Gastrocnemius medialis (tissue), 4 donors: ENCODE measurements around the gene TAS2R31. TPM values are rescaled to one million over a fixed set of nuclear protein-coding genes. Genes with fewer than 3 reads are reported as not detected.
A peak's percentile ranks its signal among the peaks of the same experiment; 100 is the strongest.
"Not testable (repeated sequence)": the region's sequence is repeated elsewhere in the genome, so short reads cannot be mapped to it uniquely, and the experiment has no call there.

Source experiments
- ATAC-seq, 2 donors: fragments of 150-250 bp; one replicate each; pipeline ENCODE4 v1.9.1; 2016
- DNase-seq, 2 donors: peaks; one replicate each; pipeline ENCODE4 v3.0.0-alpha.2; 2019
- H3K27ac ChIP-seq, 4 donors: fragments of 200-600 bp; sonication (generic); 1 replicate in 1 of 4; 2 replicates in 3 of 4; pipeline ENCODE4 v1.5.1; 2016 to 2018; ENCODE audit warnings: mild to moderate bottlenecking in 2 of 4, moderate library complexity in 1 of 4
- H3K27me3 ChIP-seq, 3 donors: fragments of 200-600 bp; sonication (generic) in 2 of 3; 1 replicate in 1 of 3; 2 replicates in 2 of 3; pipeline versions ENCODE4 v1.5.1 to v1.6.0; 2016 to 2019; ENCODE audit warnings: mild to moderate bottlenecking in 1 of 3, moderate library complexity in 1 of 3
- H3K36me3 ChIP-seq, 2 donors: fragments of 200-600 bp; sonication (generic) in 1 of 2; one replicate each; pipeline ENCODE4 v1.5.1; 2017 to 2018
- H3K4me1 ChIP-seq, 2 donors: fragments of 200-600 bp; sonication (generic) in 1 of 2; one replicate each; pipeline ENCODE4 v1.5.1; 2016 to 2017; ENCODE audit warnings: mild to moderate bottlenecking in 2 of 2
- H3K4me3 ChIP-seq, 4 donors: fragments of 200-600 bp; sonication (generic) in 3 of 4; 1 replicate in 1 of 4; 2 replicates in 3 of 4; pipeline ENCODE4 v1.5.1; 2016 to 2019; ENCODE audit warnings: mild to moderate bottlenecking in 2 of 4
- H3K9me3 ChIP-seq, 3 donors: fragments of 200-600 bp; sonication (generic) in 2 of 3; 1 replicate in 1 of 3; 2 replicates in 2 of 3; pipeline ENCODE4 v1.5.1; 2016 to 2019
- CTCF ChIP-seq, 5 experiments: fragments of 450-650 bp in 3 of 5; fragments of 200-600 bp in 2 of 5; sonication (generic) in 2 of 5; IDR thresholded peaks in 4 of 5; conservative IDR thresholded peaks in 1 of 5; 1 replicate in 4 of 5; 2 replicates in 1 of 5; pipeline ENCODE4 v1.5.1; 2016 to 2019; ENCODE audit warnings: antibody characterized with exemption in 5 of 5, mild to moderate bottlenecking in 3 of 5, moderate library complexity in 3 of 5
- POLR2A ChIP-seq, 2 donors: fragments of 450-650 bp; IDR thresholded peaks; one replicate each; pipeline ENCODE4 v1.6.1; 2017; ENCODE audit warnings: antibody characterized with exemption in 2 of 2, mild to moderate bottlenecking in 2 of 2, moderate library complexity in 2 of 2
- in situ Hi-C, 4 donors: fragments of 200-750 bp; cut with MboI; loops; one replicate each; pipeline versions ENCODE4 v1.15.0 to v1.8.0; 2017; ENCODE audit warnings: low sequenced_read_pairs in 4 of 4
- intact Hi-C: fragments of 100-400 bp; cut with DNase I; formaldehyde crosslinking; loops from one replicate; pipeline ENCODE4 v1.15.1; 2023; ENCODE audit warnings: low total_unique reads
- total RNA-seq, 4 donors: library from RNA; depleted of rRNA; stranded (reverse); fragments of >200 nt; gene quantifications; one replicate each; pipeline versions ENCODE4 v1.1.0 to v1.2.3, GENCODE V29; 2016

TAS2R31 gene
- total RNA-seq, 4 donors from 2014 or later = 3.5 to 3.6 TPM; not detected in 2

GRCh38 chr12:11070999-11071398, 39.8 kb upstream of the TAS2R31 start:
- Histone ChIP-seq H3K27ac (no peak overlapping the region), H3K4me3 (no peak overlapping the region), H3K27me3 (no peaks in the 10 kb centered on the region), H3K36me3 (no peaks in the 10 kb centered on the region), H3K9me3 (no peaks in the 10 kb centered on the region), H3K4me1 (peaks cover 0 to 13% of the 10 kb centered on the region in 2 donors)
- TF ChIP-seq CTCF (IDR thresholded peaks at IDR 0.05 in 4 of 5, conservative IDR thresholded peaks at IDR 0.05 in 1 of 5) (no peak), POLR2A (IDR thresholded peaks at IDR 0.05) (no peak)
- no peak for ATAC-seq
- DNase-seq = no peak
- intact Hi-C loops (loop anchor here (5.0 kb wide), 1 partner anchor 54 kb away; no protein-coding TSS in a partner anchor), in situ Hi-C loops (no loop called here)

GRCh38 chr12:11069854-11070365, 38.7 kb upstream of the TAS2R31 start:
- Histone ChIP-seq H3K36me3 (no peaks in the 10 kb centered on the region), H3K27ac (no peak overlapping the region), H3K9me3 (no peaks in the 10 kb centered on the region), H3K27me3 (no peaks in the 10 kb centered on the region), H3K4me3 (no peak overlapping the region), H3K4me1 (peaks cover 0 to 13% of the 10 kb centered on the region in 2 donors)
- ATAC-seq (peak in 1 of 2 donors; percentile 45), DNase-seq (no peak)
- in situ Hi-C loops (no loop called here), intact Hi-C loops (loop anchor here (5.0 kb wide), 1 partner anchor 53 kb away; no protein-coding TSS in a partner anchor)
- TF ChIP-seq CTCF (IDR thresholded peaks at IDR 0.05 in 4 of 5, conservative IDR thresholded peaks at IDR 0.05 in 1 of 5) (no peak), POLR2A (IDR thresholded peaks at IDR 0.05) (no peak)

GRCh38 chr12:11067514-11067913, 36.3 kb upstream of the TAS2R31 start:
- no peak overlapping the region for H3K27ac ChIP-seq
- intact Hi-C loops = no loop called here
- peak in 1 of 2 donors; percentile 84 for ATAC-seq
- H3K4me3 ChIP-seq = no peak overlapping the region
- peak in 1 of 2 donors; percentile 28 for DNase-seq
- in situ Hi-C loops = no loop called here
- no peaks in the 10 kb centered on the region for H3K9me3 ChIP-seq
- TF ChIP-seq CTCF (IDR thresholded peaks at IDR 0.05 in 4 of 5, conservative IDR thresholded peaks at IDR 0.05 in 1 of 5) = no peak
- TF ChIP-seq POLR2A (IDR thresholded peaks at IDR 0.05) = no peak
- H3K4me1 ChIP-seq = peaks cover 0 to 13% of the 10 kb centered on the region in 2 donors
- no peaks in the 10 kb centered on the region for H3K36me3 ChIP-seq
- no peaks in the 10 kb centered on the region for H3K27me3 ChIP-seq

GRCh38 chr12:11062194-11062593, 31.0 kb upstream of the TAS2R31 start, which contains the start of gene TAS2R46:
TSS of gene TAS2R46 (minus strand) at chr12:11062294. CDS start at chr12:11062294, 0 bp downstream.
- H3K9me3 ChIP-seq, H3K27me3 ChIP-seq, DNase-seq, H3K27ac ChIP-seq, ATAC-seq, intact Hi-C loops, H3K4me3 ChIP-seq, H3K36me3 ChIP-seq, H3K4me1 ChIP-seq, in situ Hi-C loops: not testable (repeated sequence)

- no peak overlapping the region for H3K4me3 ChIP-seq
- H3K4me1 ChIP-seq = no peaks in the 10 kb centered on the region
- in situ Hi-C loops (no loop called here), intact Hi-C loops (no loop called here)
- H3K36me3 ChIP-seq = no peaks in the 10 kb centered on the region
- ATAC-seq (no peak), DNase-seq (no peak)
- TF ChIP-seq CTCF (IDR thresholded peaks at IDR 0.05 in 4 of 5, conservative IDR thresholded peaks at IDR 0.05 in 1 of 5) = no peak
- TF ChIP-seq POLR2A (IDR thresholded peaks at IDR 0.05) = no peak
- no peaks in the 10 kb centered on the region for H3K9me3 ChIP-seq
- H3K27me3 ChIP-seq = no peaks in the 10 kb centered on the region
- H3K27ac ChIP-seq = no peak overlapping the region
Observed at GRCh38 chr12:11059784-11060183, 28.6 kb upstream of the TAS2R31 start.
